GM18870 (cell line): ENCODE results near the gene PTGES.
"Not testable (repeated sequence)": the region's sequence is repeated elsewhere in the genome, so short reads cannot be mapped to it uniquely, and the experiment has no call there.

ENCODE experiments used
- ATAC-seq: cut with Tn5 transposase; IDR thresholded peaks from one replicate; pipeline ENCODE4 v1.9.1; 2021; ENCODE audit warnings: moderate library complexity; ENCODE audit not compliant: unreplicated experiment

Gene PTGES, protein sequence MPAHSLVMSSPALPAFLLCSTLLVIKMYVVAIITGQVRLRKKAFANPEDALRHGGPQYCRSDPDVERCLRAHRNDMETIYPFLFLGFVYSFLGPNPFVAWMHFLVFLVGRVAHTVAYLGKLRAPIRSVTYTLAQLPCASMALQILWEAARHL

DNA sequence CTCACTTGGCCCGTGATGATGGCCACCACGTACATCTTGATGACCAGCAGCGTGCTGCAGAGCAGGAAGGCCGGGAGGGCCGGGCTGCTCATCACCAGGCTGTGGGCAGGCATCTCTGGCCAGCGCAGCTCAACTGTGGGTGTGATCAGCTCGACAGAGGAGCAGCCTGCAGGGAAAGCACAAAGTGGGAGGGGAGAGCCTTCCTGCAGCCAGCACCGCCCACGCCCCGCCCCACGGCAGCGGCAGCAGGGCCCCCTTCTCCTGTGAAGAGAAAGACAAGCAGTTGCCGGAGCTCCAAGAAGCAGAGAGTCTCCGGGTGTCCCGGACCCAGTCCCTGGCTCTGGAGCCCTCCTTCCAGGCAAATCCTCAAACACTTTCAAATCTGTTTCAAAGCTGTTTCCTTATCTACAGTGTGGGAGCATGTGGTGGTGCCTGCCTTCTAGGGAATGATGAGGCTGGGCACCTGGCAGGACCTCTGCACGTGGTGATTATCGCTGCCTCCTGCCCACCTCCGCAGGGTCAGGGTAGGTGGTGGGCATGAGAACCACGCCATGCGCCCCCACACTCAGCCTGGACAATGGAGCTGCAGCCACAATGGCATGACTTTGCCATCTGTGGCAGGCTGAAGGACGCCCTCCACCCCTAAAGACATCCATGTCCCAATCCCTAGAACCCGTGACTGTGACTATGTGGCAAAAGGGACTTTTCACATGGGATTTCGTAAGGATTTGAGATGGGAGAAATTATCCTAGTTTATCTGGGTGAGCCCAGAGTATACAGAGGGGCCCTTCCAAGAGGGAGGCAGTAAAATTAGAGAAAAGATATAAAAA lies at the start of gene PTGES:
Gene PTGES, minus strand, starts transcription at position 143 of the 830 bp plus-strand sequence. Its CDS starts 30 bp downstream, at position 113.
- no peak for ATAC-seq

DNA sequence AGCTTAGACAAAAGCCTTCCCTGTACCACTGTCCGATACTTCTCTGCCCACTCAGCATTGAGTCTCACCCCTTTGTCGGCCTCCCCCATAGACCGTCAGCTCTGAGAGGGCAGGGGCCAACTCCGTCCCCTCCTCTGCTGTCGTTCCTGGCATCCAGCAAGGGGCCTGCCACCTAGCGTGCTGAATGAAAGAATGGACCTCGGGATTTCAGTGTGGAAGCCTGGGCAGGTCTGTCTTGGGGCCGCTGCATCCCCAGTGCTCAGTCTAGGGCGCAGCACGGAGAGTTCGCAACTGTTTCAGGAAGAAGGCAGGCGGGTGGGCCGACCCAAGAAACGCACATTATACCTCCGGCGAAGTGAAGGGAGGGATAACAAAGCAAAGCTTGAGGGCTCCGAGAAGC lies 48.7 kb upstream of the PTGES start:
- ATAC-seq = no peak

DNA sequence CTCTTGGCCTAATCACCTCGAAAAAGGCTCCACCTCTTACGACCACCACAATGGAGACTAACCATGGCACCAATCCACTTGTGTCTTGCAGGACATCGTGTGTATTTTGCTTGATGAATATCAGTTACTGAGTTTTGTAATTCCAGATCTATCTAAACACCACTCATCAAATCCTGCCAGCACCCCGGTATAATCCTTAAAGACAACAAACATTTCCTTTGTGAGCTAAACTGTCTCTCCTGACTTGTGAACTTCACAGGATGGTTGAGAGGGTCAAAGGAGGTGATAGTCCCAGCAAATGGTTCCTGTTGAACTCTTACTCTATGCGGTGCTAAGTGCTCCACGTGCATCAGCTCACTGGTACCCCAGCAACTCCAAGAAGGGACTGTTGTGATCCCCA lies 46.1 kb upstream of the PTGES start:
- no peak for ATAC-seq

DNA sequence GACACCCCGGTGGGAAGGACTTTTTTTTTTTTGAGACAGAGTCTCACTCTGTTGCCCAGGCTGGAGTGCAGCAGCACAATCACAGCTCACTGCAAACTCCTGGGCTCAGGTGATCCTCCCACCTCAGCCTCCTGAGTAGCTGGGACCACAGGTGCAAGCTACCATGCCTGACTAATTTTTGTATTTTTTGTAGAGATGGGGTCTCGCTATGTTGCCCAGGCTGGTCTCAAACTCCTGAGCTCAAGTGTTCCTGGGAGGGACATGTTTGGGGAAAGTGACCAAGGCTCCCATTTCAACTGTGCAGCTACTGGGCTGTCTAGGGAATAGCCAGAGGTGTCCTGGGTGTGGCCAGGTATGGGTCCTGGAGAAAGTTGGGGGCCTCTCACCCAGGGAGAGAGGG lies 43.2 kb upstream of the PTGES start:
- ATAC-seq = not testable (repeated sequence)

DNA sequence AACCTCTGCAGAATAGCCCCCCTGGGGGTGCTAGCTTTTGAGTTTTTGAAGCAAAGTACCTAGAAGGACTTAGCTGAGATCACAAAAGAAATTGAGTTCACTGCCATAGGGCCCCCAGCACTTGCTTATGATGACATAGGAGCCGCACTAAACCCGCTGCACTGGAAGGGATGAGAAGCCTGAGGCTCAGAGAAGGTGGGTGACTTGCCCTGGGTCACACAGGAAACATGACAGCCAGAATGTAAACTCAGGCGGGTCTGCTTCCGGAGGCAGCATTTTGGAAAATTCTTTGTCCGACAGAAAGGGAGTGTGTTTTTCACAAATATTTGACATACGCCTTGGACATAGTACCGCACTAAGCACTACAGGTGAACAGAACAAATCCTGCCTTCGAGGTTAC lies 41.7 kb upstream of the PTGES start:
- no peak for ATAC-seq

DNA sequence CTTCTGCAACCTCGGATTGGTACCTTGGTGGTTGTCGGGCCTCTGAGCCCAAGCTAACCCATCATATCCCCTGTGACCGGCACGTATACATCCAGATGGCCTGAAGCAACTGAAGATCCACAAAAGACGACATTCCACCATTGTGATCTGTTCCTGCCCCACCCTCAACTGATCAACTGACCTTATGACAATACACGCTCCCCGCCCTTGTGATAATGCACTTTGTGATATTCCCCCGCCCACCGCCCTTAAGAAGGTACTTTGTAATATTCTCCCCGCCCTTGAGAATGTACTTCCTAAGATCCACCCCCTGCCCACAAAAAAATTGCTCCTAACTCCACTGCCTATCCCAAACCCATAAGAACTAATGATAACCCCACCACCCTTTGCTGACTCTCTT lies 33.6 kb upstream of the PTGES start:
- no peak for ATAC-seq

DNA sequence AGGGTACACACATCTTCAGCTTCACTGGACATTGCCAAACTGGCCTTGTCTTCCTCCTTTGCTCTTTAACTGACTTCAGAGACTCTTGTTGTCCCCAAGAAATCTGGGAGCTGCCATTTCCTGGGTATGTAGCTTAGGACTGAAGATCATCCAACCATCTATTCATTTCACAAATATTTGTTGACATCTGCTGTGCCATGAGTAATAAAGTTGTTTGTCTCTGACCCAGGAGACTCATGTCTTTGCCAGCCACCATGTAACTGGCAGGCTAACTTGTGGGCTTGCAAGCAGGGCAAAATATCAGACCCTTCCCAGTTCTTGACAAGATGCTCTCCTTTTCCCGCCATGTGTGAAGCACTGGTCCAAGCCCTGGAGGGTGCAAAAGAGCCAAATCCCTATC lies 33.0 kb upstream of the PTGES start:
- ATAC-seq = no peak

DNA sequence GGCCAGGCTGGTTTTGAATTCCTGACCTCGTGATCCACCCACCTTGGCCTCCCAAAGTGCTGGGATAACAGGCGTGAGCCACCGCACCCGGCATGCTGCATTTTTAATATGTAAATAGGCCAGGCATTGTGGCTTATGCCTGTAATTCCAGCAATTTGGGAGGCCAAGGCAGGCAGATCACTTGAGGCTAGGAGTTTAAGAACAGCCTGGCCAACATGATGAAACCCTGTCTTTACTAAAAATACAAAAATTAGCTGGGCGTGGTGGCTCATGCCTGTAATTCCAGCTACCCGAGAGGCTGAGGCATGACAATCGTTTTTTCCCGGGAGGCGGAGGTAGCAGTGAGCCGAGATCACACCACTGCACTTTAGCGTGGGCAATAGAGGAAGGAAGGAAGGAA lies 32.1 kb upstream of the PTGES start:
- ATAC-seq = not testable (repeated sequence)

DNA sequence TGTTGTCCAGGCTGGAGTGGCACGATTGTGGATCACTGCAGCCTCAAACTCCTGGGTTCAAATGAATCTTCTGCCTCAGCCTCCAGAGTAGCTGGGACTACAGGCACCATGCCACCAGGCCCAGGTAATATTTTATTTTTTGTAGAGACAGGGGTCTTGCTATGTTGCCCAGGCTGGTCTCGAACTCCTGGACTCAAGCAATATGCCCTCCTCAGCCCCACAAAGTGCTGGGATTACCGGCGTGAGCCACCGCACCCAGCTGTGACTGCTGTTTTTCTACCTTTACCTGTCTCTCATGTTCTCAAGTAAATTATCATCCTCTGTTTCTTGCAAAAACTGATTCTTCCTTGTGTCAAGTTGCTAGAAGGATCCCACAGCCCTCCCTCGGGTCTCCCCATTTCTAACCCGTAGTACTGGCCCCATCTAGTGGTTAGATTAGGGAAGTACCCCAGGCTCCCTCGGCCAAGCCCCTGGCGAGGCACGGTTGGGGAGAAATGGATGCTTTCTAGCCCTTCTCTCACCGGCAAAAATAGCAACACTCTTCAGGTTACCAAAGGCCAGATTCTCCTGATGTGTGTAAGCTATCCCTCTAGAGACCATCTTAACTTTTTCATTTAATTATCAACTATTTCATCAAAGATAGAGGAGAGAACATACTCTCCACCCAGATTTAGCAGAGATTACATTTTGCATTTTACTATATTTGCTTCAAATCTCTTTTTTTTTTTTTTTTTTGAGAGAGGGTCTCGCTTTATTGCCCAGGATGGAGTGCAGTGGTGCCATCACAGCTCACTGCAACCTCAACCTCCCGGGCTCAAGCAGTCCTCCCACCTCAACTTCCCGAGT lies 30.9 kb upstream of the PTGES start:
- ATAC-seq = no peak

DNA sequence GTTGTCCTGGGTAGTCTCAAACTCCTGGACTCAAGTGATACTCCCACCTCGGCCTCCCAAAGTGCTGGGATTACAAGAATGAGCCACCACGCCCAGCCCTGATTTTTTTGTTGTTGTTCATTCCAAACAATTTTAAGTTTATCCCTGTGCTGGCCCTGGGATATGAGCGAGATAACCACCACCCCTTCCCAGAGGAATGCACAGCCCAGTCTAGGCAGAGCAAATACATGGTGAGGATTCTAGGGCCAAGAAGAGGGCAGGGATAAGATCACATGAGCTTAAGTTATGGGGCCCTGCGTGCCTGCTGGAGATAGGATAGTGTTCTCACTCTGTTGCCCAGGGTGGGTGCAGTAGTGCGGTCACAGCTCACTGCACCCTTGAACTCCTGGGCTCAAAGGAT lies 29.1 kb upstream of the PTGES start:
- no peak for ATAC-seq

DNA sequence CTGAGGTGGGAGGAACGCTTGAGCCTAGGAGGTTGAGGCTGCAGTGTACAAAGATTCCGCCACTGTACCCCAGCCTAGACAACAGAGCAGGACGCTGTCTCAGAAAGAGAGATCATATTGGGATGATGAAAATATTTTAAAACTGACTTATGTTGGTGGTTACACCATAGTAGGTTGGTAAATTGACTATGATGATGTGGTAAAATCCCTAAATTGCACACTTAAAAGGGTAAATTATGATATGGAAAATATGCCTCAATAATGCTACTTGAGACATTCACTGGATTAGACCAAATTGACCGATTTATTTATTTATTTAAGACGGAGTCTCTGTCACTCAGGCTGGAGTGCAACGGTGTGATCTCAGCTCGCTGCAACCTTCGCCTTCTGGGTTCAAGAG lies 28.3 kb upstream of the PTGES start:
- ATAC-seq = no peak

DNA sequence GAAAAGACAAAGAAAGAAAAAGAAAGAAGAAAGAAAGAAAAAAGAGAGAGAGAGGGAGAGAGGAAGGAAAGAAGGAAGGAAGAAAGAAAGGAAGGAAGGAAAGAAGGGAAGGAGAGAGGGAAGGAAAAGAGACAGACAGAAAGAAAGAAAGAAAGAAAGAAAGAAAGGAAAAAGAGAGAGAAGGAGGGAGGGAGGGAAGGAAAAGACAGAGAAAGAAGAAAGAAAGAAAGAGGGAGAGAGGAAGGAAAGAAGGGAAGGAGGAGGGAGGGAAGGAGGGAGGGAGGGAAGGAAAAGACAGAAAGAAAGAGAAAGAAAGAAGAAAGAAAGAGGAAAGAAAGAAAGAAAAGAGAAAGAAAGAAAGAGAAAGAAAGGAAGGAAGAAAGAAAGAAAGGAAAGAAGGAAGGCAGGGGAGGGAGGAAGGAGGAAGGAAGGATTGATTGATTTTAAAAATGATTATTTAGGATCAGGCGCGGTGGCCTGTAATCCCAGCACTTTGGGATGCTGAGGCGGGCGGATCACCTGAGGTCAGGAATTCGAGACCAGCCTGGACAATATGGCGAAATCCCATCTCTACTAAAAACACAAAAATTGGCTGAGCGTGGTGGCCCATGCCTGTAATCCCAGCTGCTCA lies 26.8 kb upstream of the PTGES start:
- ATAC-seq = no peak

DNA sequence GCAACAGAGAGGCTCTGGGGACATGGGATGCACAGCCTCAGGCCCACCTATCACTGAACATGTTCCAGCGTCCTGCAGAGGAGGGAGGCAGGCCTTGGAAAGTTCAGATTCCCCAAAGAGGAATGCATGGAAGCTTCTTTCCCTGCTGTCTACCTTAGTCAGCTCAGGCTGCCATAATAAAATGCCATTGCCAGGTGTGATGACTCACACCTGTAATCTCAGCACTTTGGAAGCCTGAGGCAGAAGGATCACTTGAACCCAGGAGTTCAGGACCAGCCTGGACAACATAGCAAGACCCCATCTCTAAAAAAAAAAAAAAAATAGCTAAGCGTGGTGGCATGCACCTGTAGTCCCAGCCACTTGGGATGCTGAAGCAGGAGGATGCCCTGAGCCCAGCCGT lies 25.6 kb upstream of the PTGES start:
- no peak for ATAC-seq

DNA sequence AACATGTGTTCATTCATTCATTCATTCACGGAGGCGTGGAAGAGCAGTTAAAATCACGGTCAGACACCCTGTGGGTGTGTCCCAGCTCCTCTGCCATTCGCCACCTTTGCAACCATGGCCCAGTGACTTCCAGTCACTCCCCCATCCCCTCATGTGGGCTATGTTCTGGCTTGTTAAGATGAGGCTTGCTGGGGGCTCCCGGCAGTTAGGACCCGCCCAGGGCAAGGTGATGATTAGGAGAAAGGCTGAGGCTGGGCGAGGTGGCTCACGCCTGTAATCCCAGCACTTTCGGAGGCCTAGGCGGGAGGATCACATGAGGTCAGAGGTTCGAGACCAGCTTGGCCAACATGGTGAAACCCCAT lies 24.9 kb upstream of the PTGES start:
- ATAC-seq = no peak

DNA sequence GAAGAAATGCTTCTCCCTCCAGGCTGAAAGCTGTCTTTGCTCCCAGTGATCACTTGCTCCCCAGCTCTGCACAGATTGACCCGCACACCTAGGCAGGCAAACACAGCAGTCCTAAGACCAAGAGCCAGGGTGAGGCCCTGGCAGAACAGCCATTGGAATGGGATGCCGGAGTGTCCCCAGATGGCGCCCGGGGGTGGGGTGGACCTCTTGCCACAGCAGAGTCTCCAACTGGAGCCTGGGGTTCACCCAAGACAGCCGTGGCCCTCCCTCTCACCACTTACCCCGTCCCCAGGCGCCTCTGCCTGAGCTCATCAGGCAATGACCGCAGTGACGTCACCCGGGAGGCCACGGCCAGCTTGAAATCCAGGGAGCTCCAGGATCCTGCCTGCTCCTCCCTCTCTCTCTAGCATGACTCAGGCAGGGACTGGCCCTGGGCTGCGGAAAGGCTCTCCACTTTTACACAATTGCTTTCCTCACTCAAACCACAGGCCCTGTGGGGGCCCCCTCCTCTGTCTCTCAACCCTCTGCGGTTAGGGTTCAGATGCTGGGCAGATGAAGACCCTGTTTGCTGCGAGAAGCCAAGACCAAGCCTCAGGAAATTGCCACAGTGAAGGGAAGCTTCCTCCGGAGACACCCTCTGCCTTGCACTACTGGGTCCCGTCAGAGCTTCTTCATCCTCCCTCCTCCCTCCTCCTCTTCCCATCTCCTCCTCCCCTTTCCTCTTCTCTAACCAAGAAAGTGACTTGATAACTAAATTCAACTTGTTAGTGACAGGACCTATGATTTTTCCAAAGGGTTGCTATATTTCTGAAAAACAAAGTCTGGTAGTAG lies 24.3 kb upstream of the PTGES start:
- no peak for ATAC-seq

DNA sequence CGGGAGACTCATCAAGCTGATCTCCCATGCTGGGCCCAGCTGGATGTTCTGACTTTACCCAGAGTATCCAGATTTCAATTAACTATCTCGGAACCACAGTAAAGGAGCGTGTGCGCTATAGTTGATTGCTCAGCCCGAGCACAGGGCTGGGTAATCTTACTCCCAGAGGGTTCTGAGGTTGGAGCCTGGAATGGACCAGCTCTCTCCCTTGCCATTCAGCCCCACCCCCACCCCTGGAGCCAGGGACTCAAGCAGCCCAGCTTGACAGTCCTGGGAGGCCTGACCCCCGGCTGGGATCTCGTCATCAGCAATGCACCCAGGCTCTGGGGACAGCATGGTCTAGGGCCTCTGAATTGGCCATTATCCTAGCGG lies 23.7 kb upstream of the PTGES start:
- ATAC-seq = no peak

DNA sequence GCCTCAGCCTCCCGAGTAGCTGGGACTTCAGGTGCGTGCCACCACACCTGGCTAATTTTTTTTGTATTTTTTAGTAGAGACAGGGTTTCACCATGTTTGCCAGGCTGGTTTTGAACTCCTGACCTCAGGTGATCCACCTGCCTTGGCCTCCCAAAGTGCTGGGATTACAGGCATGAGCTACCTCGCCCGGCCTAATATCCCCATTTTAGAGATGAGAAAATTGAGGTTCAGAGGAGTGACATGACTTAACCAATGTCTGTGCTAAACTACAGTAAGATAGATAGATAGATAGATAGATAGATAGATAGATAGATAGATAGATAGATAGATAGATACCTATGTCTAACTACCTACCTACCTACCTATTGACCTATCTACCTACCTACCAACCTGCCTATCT lies 23.3 kb upstream of the PTGES start:
- not testable (repeated sequence) for ATAC-seq

DNA sequence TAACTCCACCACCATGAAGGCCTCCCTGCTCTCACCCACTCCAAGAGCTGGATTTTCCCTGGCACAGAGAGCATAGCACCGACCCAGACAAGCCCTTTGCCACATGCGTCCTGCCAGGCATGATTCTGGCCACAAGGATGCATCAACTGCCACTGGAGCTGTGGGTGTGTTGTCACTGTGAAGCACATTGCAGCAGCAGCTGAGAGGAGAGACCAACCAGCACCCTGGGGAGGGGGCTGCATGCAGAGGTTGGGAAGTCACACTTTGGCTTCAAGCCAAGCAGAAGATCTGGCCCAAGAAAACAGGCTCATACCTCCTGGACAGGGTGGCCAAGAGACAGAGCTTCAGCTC lies 22.6 kb upstream of the PTGES start:
- no peak for ATAC-seq

DNA sequence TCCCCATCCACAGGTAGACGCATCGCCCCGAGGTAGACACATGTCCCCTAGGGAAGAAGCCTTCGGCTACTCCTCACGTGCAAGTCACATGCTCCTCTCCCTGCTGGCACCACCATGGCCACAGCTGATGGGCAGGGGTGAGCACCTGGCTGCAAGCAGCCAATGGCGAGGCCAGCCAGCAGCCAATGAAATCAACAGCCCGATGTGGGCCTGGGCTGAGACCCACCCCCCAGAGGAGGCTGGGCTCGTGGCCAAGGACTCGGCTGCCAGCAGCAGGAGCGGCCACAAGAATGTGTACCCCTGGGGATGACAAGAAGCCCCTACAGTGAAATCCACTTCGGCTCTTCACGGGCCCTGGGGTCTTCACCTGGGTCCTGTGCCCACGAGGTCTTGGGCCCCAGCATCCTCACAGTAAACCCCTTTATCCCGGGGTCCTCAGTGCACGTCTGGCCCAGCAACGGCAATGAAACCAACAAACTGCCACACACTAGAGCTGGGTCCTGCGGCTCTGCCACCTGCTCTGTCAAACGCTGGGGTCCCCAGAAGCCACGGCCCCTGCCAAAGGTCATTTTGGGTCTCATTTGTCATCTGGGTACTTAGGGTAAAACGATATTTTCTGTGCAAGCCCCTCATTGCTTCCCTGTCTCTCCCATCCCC lies 22.1 kb upstream of the PTGES start:
- no peak for ATAC-seq
